Type B pancreatic cell (in vitro differentiated cells): Measurements from ENCODE around the gene LHX5. TPM values are rescaled to one million over a fixed set of nuclear protein-coding genes. Genes with fewer than 3 reads are reported as not detected.

Source experiments
- DNase-seq: peaks from one replicate; pipeline ENCODE4 v3.0.0; 2021; ENCODE audit warnings: mixed read lengths; ENCODE audit not compliant: unreplicated experiment; ENCODE audit errors: extremely low spot score
- H3K27ac Mint-ChIP-seq: 2 replicates; pipeline ENCODE4 v1.8.0; 2021; ENCODE audit warnings: mild to moderate bottlenecking, mixed read lengths
- H3K27me3 Mint-ChIP-seq: 2 replicates; pipeline ENCODE4 v1.8.0; 2021; ENCODE audit warnings: mixed read lengths
- H3K36me3 Mint-ChIP-seq: 2 replicates; pipeline ENCODE4 v1.8.0; 2021; ENCODE audit warnings: mixed read lengths
- H3K4me1 Mint-ChIP-seq: one replicate; pipeline ENCODE4 v1.8.0; 2021; ENCODE audit warnings: mixed read lengths; ENCODE audit not compliant: unreplicated experiment
- H3K4me3 Mint-ChIP-seq: 2 replicates; pipeline ENCODE4 v1.8.0; 2021; ENCODE audit warnings: mild to moderate bottlenecking, mixed read lengths
- H3K9me3 Mint-ChIP-seq: 2 replicates; pipeline ENCODE4 v1.8.0; 2021; ENCODE audit warnings: mixed read lengths
- total RNA-seq: library from RNA; stranded (reverse); gene quantifications from 2 replicates; pipeline ENCODE4 v1.2.1, GENCODE V29; 2021; ENCODE audit warnings: low replicate concordance
- TF ChIP-seq, protein P1 (sequence below): fragments of 200-600 bp; sonication (generic); conservative IDR thresholded peaks from 2 replicates; pipeline ENCODE4 v1.5.0; 2021; ENCODE audit warnings: antibody characterized with exemption, mild to moderate bottlenecking

LHX5 gene
- total RNA-seq, 1 donor from 2014 or later = 0.12 TPM

GRCh38 chr12:113468365-113469223, 3.1 kb downstream of the LHX5 start:
- no peak for DNase-seq
- Mint-ChIP-seq H3K27ac (no peak overlapping the region), H3K9me3 (no peaks in the 10 kb centered on the region), H3K27me3 (peaks cover 92% of the 10 kb centered on the region), H3K36me3 (peaks cover 3% of the 10 kb centered on the region), H3K4me3 (peak overlapping the region; percentile 62), H3K4me1 (peaks cover 4% of the 10 kb centered on the region)
- TF ChIP-seq, protein P1, sequence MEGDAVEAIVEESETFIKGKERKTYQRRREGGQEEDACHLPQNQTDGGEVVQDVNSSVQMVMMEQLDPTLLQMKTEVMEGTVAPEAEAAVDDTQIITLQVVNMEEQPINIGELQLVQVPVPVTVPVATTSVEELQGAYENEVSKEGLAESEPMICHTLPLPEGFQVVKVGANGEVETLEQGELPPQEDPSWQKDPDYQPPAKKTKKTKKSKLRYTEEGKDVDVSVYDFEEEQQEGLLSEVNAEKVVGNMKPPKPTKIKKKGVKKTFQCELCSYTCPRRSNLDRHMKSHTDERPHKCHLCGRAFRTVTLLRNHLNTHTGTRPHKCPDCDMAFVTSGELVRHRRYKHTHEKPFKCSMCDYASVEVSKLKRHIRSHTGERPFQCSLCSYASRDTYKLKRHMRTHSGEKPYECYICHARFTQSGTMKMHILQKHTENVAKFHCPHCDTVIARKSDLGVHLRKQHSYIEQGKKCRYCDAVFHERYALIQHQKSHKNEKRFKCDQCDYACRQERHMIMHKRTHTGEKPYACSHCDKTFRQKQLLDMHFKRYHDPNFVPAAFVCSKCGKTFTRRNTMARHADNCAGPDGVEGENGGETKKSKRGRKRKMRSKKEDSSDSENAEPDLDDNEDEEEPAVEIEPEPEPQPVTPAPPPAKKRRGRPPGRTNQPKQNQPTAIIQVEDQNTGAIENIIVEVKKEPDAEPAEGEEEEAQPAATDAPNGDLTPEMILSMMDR = no peak

DNA sequence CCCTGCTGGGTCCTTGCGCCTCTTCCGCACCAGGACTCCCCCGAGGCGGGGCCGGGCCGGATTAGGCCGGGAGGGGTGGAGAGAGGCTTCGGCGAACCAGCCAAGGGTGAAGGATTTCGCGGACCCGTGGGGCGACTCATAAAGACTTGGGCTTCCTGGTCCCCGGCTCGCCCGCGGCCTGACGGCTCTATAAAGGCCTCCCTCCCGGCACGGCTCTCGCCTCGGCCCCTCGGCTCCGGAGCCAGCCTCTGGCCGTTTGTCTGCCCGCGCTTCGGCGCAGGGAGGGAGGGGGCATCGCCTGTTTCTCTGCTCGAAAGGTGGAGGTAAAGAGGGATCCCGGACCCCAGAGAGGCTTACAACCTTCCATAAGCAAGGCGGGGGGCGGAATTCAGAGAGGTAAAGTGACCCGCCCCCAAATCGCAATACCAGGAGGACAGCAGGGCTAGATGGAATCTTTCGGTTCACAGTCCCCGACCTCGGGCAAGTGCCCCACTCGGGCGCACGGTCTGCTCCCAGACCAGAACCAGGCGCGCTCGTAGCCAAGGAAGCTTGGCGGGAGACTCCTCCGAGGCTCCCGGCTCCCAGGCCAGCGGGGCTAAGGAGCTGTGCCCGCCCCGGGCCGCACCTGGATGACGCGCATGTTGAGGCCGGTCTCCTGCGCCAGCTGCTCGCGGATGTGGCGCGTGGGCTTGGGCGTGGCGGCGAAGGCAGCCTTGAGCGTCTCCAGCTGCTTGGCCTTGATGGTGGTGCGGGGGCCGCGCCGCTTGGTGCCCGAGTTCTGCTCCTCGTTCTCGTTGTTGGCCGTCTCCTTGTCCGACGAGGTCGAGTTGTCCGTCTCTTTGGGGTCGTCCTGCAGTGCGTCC, 3.9 kb downstream of the LHX5 start:
- Mint-ChIP-seq H3K27me3 (peaks cover 88% of the 10 kb centered on the region), H3K9me3 (no peaks in the 10 kb centered on the region), H3K4me3 (peak overlapping the region; percentile 64), H3K36me3 (peaks cover 3% of the 10 kb centered on the region), H3K27ac (no peak overlapping the region), H3K4me1 (peaks cover 7% of the 10 kb centered on the region)
- no peak for DNase-seq
- TF ChIP-seq, protein P1 = no peak

DNA sequence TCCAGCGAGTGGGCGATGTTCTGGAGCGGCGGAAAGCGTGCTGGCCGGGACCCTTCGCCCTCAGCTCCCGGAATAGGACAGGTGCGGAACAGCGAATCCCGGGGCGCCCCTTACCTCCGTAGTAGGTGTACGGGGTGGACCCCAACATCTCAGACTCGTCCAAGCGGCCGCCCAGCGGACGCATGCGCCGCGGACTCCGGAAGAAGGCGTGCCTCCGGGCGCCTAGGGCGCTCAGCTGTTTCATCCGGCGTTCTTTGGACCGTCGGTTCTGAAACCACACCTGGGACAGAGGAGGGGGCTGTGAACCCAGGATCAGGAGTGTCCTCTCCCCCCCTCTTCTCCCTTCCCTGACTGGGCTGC, 4.5 kb downstream of the LHX5 start:
- H3K27ac Mint-ChIP-seq = peak overlapping the region; percentile 46
- peaks cover 10% of the 10 kb centered on the region for H3K4me1 Mint-ChIP-seq
- no peaks in the 10 kb centered on the region for H3K9me3 Mint-ChIP-seq
- peaks cover 3% of the 10 kb centered on the region for H3K36me3 Mint-ChIP-seq
- DNase-seq = no peak
- peak overlapping the region; percentile 75 for H3K4me3 Mint-ChIP-seq
- TF ChIP-seq, protein P1 = no peak
- H3K27me3 Mint-ChIP-seq = peaks cover 88% of the 10 kb centered on the region

- Mint-ChIP-seq H3K4me1 (peaks cover 10% of the 10 kb centered on the region), H3K9me3 (no peaks in the 10 kb centered on the region), H3K4me3 (peak overlapping the region; percentile 75), H3K27me3 (peaks cover 88% of the 10 kb centered on the region), H3K27ac (peak overlapping the region; percentile 46), H3K36me3 (peaks cover 3% of the 10 kb centered on the region)
- TF ChIP-seq, protein P1 = no peak
- no peak for DNase-seq
Measured at GRCh38 chr12:113466454-113467141, 5.1 kb downstream of the LHX5 start.

DNA sequence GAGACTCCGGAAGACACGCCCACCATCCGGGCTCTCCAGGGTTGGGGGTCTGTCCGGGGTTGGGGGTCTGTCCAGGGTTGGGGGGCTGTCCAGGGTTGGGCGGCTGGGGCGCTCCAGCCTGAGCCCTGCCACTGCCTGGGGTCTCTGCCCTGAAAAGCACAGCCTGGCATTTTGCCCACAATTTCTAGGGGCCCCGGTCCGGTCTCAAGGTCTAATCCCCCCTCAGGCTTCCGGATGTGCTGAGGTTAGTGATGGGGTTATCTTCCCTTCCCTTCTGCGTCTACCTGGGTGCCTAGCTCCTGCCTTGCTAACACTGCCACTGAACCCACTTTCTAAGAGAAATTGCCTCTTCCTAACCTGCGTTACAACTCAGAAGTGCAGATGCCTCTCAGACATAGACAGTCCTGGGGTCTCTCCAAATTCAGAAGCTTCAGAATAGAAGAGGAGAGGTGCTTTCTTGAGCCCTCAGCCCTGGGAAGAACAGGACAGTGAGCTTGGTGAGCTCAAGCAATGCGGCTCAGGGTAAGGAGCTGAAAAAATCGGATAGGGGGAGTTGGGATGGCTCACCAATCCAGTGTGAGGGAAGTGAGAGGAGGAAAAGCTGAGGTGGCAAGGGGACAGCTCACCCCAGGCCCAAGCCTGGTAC, 5.7 kb downstream of the LHX5 start:
- peak overlapping the region; percentile 62 for H3K4me3 Mint-ChIP-seq
- H3K27me3 Mint-ChIP-seq = peaks cover 90% of the 10 kb centered on the region
- no peak for DNase-seq
- H3K27ac Mint-ChIP-seq = no peak overlapping the region
- H3K9me3 Mint-ChIP-seq = no peaks in the 10 kb centered on the region
- TF ChIP-seq, protein P1 = no peak
- H3K4me1 Mint-ChIP-seq = peaks cover 10% of the 10 kb centered on the region
- peaks cover 3% of the 10 kb centered on the region for H3K36me3 Mint-ChIP-seq
